ENCODE results near the gene ATP8A2.

The ATP8A2 gene

GRCh38 chr13:25775986-25776385 is 404.2 kb downstream of the ATP8A2 start:
- no peak for TF ChIP-seq CTCF (IDR thresholded peaks at IDR 0.05)
- DNase-seq (ENCODE audit: low spot score): no peak
- Histone ChIP-seq H3K27ac (no peak overlapping the region), H3K4me3 (no peak overlapping the region)

- Histone ChIP-seq H3K4me3 (no peak overlapping the region), H3K27ac (no peak overlapping the region)
- TF ChIP-seq CTCF (IDR thresholded peaks at IDR 0.05): no peak
- no peak for DNase-seq (ENCODE audit: low spot score)
These were observed 404.9 kb downstream of the ATP8A2 start for GRCh38 chr13:25776722-25777121.

- Histone ChIP-seq H3K27ac (no peak overlapping the region), H3K4me3 (no peak overlapping the region)
- no peak for DNase-seq (ENCODE audit: low spot score)
- TF ChIP-seq CTCF (IDR thresholded peaks at IDR 0.05): no peak
These were observed 405.7 kb downstream of the ATP8A2 start for GRCh38 chr13:25777509-25777908.

- Histone ChIP-seq H3K27ac (no peak overlapping the region), H3K4me3 (no peak overlapping the region)
- no peak for TF ChIP-seq CTCF (IDR thresholded peaks at IDR 0.05)
- DNase-seq (ENCODE audit: low spot score): no peak
These were observed 406.6 kb downstream of the ATP8A2 start for GRCh38 chr13:25778365-25778764.

- DNase-seq (ENCODE audit: low spot score): no peak
- no peak for TF ChIP-seq CTCF (IDR thresholded peaks at IDR 0.05)
- Histone ChIP-seq H3K27ac (no peak overlapping the region), H3K4me3 (no peak overlapping the region)
These were observed 407.1 kb downstream of the ATP8A2 start for GRCh38 chr13:25778808-25779305.

- no peak overlapping the region for H3K27ac ChIP-seq
- H3K4me3 ChIP-seq: no peak overlapping the region
- no peak for TF ChIP-seq CTCF (IDR thresholded peaks at IDR 0.05)
- DNase-seq (ENCODE audit: low spot score): no peak
These were observed 411.3 kb downstream of the ATP8A2 start for GRCh38 chr13:25783076-25783475.

- DNase-seq (ENCODE audit: low spot score): no peak
- TF ChIP-seq CTCF (IDR thresholded peaks at IDR 0.05): no peak
- no peak overlapping the region for H3K27ac ChIP-seq
- H3K4me3 ChIP-seq: no peak overlapping the region
These were observed 411.8 kb downstream of the ATP8A2 start for GRCh38 chr13:25783601-25784024.

Data from coronary artery (tissue), 2 donors.